Neural progenitor cell (in vitro differentiated cells): ENCODE results near the gene CEL. TPM values are rescaled to one million over a fixed set of nuclear protein-coding genes. Genes with fewer than 3 reads are reported as not detected.

Experiments used
- DNase-seq: peaks from one replicate; pipeline ENCODE4 v3.0.0-alpha.2; 2016; ENCODE audit warnings: low spot score
- H2AFZ ChIP-seq: fragments of 200-600 bp; sonication (generic); replicated peaks from 2 replicates; pipeline ENCODE4 v1.6.1; 2016; ENCODE audit warnings: antibody characterized with exemption
- H3F3A ChIP-seq: fragments of 200-600 bp; sonication (generic); 2 replicates; pipeline ENCODE4 v1.6.1; 2016; ENCODE audit warnings: antibody characterized with exemption, low read depth
- H3K27ac ChIP-seq: fragments of 200-600 bp; sonication (generic); 2 replicates; pipeline ENCODE4 v1.5.1; 2016; ENCODE audit warnings: mild to moderate bottlenecking
- H3K27me3 ChIP-seq: fragments of 200-600 bp; sonication (generic); 2 replicates; pipeline ENCODE4 v1.6.1; 2016; ENCODE audit warnings: mild to moderate bottlenecking, moderate library complexity
- H3K36me3 ChIP-seq: fragments of 200-600 bp; sonication (generic); 2 replicates; pipeline ENCODE4 v1.5.1; 2016
- H3K4me1 ChIP-seq: fragments of 200-600 bp; sonication (generic); 2 replicates; pipeline ENCODE4 v1.6.1; 2016; ENCODE audit warnings: mixed run types
- H3K4me2 ChIP-seq: fragments of 200-600 bp; sonication (generic); 2 replicates; pipeline ENCODE4 v1.6.1; 2016
- H3K4me3 ChIP-seq: fragments of 200-600 bp; sonication (generic); 2 replicates; pipeline ENCODE4 v1.5.1; 2016
- H3K79me2 ChIP-seq: fragments of 200-600 bp; sonication (generic); 2 replicates; pipeline ENCODE4 v1.6.1; 2016; ENCODE audit warnings: low read depth
- H3K9ac ChIP-seq: fragments of 200-600 bp; sonication (generic); 2 replicates; pipeline ENCODE4 v1.6.1; 2016
- H3K9me3 ChIP-seq: fragments of 200-600 bp; sonication (generic); 2 replicates; pipeline ENCODE4 v1.5.1; 2016; ENCODE audit warnings: low read depth
- H4K20me1 ChIP-seq: fragments of 200-600 bp; sonication (generic); 2 replicates; pipeline ENCODE4 v1.6.1; 2016; ENCODE audit warnings: low read depth
- H3K27ac Mint-ChIP-seq: 3 replicates; pipeline ENCODE4 v1.8.0; 2021; ENCODE audit warnings: mixed read lengths
- H3K27me3 Mint-ChIP-seq: 2 replicates; pipeline ENCODE4 v1.8.0; 2022; ENCODE audit warnings: low read depth, mild to moderate bottlenecking, inconsistent platforms, moderate library complexity, mixed read lengths; ENCODE audit not compliant: insufficient read depth
- H3K36me3 Mint-ChIP-seq: 3 replicates; pipeline ENCODE4 v1.8.0; 2021; ENCODE audit warnings: mixed read lengths
- H3K4me1 Mint-ChIP-seq: 3 replicates; pipeline ENCODE4 v1.8.0; 2021; ENCODE audit warnings: mixed read lengths
- H3K4me3 Mint-ChIP-seq: 3 replicates; pipeline ENCODE4 v1.8.0; 2021; ENCODE audit warnings: mild to moderate bottlenecking, moderate library complexity, mixed read lengths
- H3K9me3 Mint-ChIP-seq: 3 replicates; pipeline ENCODE4 v1.8.0; 2020; ENCODE audit warnings: mixed read lengths
- EZH2 ChIP-seq: fragments of 200-600 bp; sonication (generic); IDR thresholded peaks from 2 replicates; pipeline ENCODE4 v1.6.1; 2017; ENCODE audit warnings: antibody characterized with exemption, mild to moderate bottlenecking, moderate library complexity
- EZH2phosphoT487 ChIP-seq: fragments of 200-600 bp; sonication (generic); IDR thresholded peaks from 2 replicates; pipeline ENCODE4 v1.6.1; 2017; ENCODE audit warnings: antibody characterized with exemption
- total RNA-seq: library from RNA; depleted of rRNA; stranded (reverse); fragments of >200 nt; gene quantifications from 2 replicates; pipeline ENCODE4 v1.2.3, GENCODE V29; 2015; ENCODE audit warnings: low replicate concordance
- TF ChIP-seq, protein P1 (sequence below): fragments of 200-600 bp; sonication (generic); IDR thresholded peaks from 2 replicates; pipeline ENCODE4 v1.5.1; 2017; ENCODE audit warnings: antibody characterized with exemption, mild to moderate bottlenecking

The CEL gene
- total RNA-seq, 1 donor from 2014 or later, result 1.0 TPM

DNA sequence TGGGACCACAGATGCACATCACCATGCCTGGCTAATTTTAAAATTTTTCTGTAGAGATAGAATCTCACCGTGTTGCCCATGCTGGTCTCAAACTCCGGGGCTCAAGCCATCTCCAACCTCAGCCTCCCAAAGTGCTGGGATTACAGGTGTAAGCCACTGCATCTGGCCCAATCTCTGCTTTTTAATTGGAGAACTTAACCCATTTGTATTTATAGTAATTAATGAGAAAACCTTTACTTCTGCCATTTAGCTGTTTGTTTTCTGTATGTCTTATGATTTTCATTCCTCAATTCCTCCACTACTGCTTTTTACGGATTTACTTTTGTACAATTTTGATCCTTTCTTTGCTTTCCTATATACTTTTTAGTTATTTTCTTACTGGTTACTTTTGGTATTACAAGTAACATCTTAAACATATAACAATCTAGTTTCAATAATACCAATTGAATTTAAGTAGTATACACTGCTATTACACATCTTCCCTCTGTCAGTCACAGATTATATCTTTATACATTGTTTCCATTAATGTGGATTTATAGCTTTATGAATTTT, 33.1 kb downstream of the CEL start:
- no peak overlapping the region for H3K27ac Mint-ChIP-seq
- peaks cover 28% of the 10 kb centered on the region for H3K9me3 Mint-ChIP-seq
- Histone ChIP-seq H4K20me1 (no peaks in the 10 kb centered on the region), H3K4me3 (no peak overlapping the region), H3K9me3 (peaks cover 4% of the 10 kb centered on the region), H3K27ac (no peak overlapping the region), H2AFZ (no peak overlapping the region), H3K27me3 (no peaks in the 10 kb centered on the region), H3F3A (peaks cover 3% of the 10 kb centered on the region), H3K4me2 (no peak overlapping the region), H3K4me1 (peaks cover 3% of the 10 kb centered on the region), H3K36me3 (peaks cover 12% of the 10 kb centered on the region), H3K79me2 (no peaks in the 10 kb centered on the region), H3K9ac (no peak overlapping the region)
- no peak overlapping the region for H3K4me3 Mint-ChIP-seq
- H3K4me1 Mint-ChIP-seq, result no peaks in the 10 kb centered on the region
- H3K36me3 Mint-ChIP-seq, result peaks cover 39% of the 10 kb centered on the region
- H3K27me3 Mint-ChIP-seq, result peaks cover 2% of the 10 kb centered on the region
- no peak for DNase-seq
- TF ChIP-seq EZH2 (no peak), EZH2phosphoT487 (no peak)
- TF ChIP-seq, protein P1, sequence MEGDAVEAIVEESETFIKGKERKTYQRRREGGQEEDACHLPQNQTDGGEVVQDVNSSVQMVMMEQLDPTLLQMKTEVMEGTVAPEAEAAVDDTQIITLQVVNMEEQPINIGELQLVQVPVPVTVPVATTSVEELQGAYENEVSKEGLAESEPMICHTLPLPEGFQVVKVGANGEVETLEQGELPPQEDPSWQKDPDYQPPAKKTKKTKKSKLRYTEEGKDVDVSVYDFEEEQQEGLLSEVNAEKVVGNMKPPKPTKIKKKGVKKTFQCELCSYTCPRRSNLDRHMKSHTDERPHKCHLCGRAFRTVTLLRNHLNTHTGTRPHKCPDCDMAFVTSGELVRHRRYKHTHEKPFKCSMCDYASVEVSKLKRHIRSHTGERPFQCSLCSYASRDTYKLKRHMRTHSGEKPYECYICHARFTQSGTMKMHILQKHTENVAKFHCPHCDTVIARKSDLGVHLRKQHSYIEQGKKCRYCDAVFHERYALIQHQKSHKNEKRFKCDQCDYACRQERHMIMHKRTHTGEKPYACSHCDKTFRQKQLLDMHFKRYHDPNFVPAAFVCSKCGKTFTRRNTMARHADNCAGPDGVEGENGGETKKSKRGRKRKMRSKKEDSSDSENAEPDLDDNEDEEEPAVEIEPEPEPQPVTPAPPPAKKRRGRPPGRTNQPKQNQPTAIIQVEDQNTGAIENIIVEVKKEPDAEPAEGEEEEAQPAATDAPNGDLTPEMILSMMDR, result no peak

DNA sequence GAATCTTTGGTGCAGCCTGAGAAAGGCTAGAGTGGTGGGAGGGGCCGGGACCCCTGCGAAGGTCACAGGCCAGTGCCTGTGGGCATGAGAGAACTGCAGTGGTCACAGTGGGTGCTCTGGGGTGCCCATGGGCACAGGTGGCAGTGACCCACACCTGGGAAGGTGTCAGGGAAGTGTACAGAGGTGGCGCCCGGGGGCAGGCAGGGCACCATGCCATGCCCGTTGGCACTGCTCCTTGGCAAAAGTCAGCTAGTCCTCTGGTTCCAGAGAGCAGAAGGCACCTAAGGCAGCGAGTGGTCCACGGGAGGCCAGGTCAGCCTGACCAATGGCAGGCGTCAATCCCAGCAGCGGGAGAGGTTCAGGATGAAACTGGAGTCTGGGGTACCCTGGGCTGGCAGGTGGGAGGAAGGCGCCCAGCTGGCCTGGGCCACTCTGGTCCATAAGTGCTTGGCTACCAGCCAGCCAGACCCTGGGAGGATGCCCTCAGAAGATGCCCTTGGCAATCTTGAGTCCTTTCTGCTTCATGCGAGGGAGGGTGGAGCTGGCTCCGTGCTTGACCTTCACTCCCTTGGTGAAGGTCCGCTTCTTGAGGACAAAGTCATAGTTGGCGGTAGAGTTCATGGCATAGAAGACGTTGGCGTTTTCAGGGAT, 36.4 kb downstream of the CEL start:
- Histone ChIP-seq H4K20me1 (peaks cover 3% of the 10 kb centered on the region), H3K4me3 (no peak overlapping the region), H3K4me1 (no peaks in the 10 kb centered on the region), H3K27ac (no peak overlapping the region), H3K36me3 (peaks cover 12% of the 10 kb centered on the region), H3K27me3 (no peaks in the 10 kb centered on the region), H2AFZ (no peak overlapping the region), H3K9ac (no peak overlapping the region), H3K79me2 (no peaks in the 10 kb centered on the region), H3F3A (peaks cover 3% of the 10 kb centered on the region), H3K4me2 (no peak overlapping the region), H3K9me3 (peaks cover 4% of the 10 kb centered on the region)
- DNase-seq, result no peak
- no peak for TF ChIP-seq EZH2
- TF ChIP-seq, protein P1, result no peak
- no peak for TF ChIP-seq EZH2phosphoT487
- H3K4me1 Mint-ChIP-seq, result no peaks in the 10 kb centered on the region
- peaks cover 28% of the 10 kb centered on the region for H3K9me3 Mint-ChIP-seq
- no peak overlapping the region for H3K4me3 Mint-ChIP-seq
- H3K27ac Mint-ChIP-seq, result no peak overlapping the region
- H3K27me3 Mint-ChIP-seq, result peaks cover 2% of the 10 kb centered on the region
- peaks cover 42% of the 10 kb centered on the region for H3K36me3 Mint-ChIP-seq

DNA sequence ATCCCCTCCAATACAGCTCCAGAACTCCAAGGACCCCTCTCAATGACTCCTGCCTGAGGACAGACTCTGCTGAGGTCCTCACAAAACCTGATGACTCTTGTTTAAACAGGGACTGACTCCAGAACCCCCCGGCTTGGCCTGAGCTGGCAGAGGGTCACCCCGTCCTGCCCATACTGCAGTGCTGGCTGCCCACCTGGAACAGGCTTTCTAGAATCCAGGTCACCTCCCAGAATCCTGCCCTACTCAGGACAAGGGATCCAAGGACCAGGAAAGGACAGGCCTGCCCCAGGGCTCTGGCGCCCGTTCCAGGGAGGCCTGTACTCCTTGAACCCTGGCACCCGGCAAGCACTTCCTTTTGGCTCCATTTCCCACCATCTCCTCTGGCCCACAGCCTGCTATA, 37.1 kb downstream of the CEL start:
- H3K4me3 ChIP-seq, result no peak overlapping the region
- no peak overlapping the region for H3K4me2 ChIP-seq
- Mint-ChIP-seq H3K4me1 (no peaks in the 10 kb centered on the region), H3K4me3 (no peak overlapping the region), H3K27me3 (peaks cover 2% of the 10 kb centered on the region), H3K9me3 (peaks cover 28% of the 10 kb centered on the region), H3K36me3 (peaks cover 42% of the 10 kb centered on the region), H3K27ac (no peak overlapping the region)
- H3K9me3 ChIP-seq, result peaks cover 4% of the 10 kb centered on the region
- DNase-seq, result no peak
- no peak overlapping the region for H3K9ac ChIP-seq
- peaks cover 3% of the 10 kb centered on the region for H3F3A ChIP-seq
- H3K79me2 ChIP-seq, result no peaks in the 10 kb centered on the region
- peaks cover 12% of the 10 kb centered on the region for H3K36me3 ChIP-seq
- TF ChIP-seq, protein P1, result no peak
- TF ChIP-seq EZH2 (no peak), EZH2phosphoT487 (no peak)
- H3K4me1 ChIP-seq, result no peaks in the 10 kb centered on the region
- H3K27ac ChIP-seq, result no peak overlapping the region
- H2AFZ ChIP-seq, result no peak overlapping the region
- H3K27me3 ChIP-seq, result no peaks in the 10 kb centered on the region
- H4K20me1 ChIP-seq, result peaks cover 3% of the 10 kb centered on the region
